Esophagus (tissue), 2 donors: ENCODE data around the gene RAD51B. TPM values are rescaled to one million over a fixed set of nuclear protein-coding genes. Genes with fewer than 3 reads are reported as not detected.

ENCODE experiments used
- H3K27ac ChIP-seq, 2 donors: one replicate each; pipeline ENCODE4 v1.5.1; 2013; ENCODE audit warnings: low read depth in 2 of 2, mild to moderate bottlenecking in 2 of 2, inconsistent platforms in 1 of 2, low read length in 1 of 2, moderate library complexity in 1 of 2
- H3K27me3 ChIP-seq, 2 donors: one replicate each; pipeline ENCODE4 v1.6.1; 2013; ENCODE audit warnings: low read length in 2 of 2, control low read depth in 1 of 2, mild to moderate bottlenecking in 1 of 2; ENCODE audit not compliant: insufficient read depth in 2 of 2, control insufficient read depth in 1 of 2
- H3K36me3 ChIP-seq, 2 donors: one replicate each; pipeline ENCODE4 v1.6.1; 2013; ENCODE audit warnings: low read length in 1 of 2; ENCODE audit not compliant: control insufficient read depth in 2 of 2, insufficient read depth in 2 of 2
- H3K4me1 ChIP-seq, 2 donors: one replicate each; pipeline ENCODE4 v1.6.1; 2013; ENCODE audit warnings: low read length in 1 of 2; ENCODE audit not compliant: control insufficient read depth in 2 of 2, insufficient read depth in 2 of 2
- H3K4me3 ChIP-seq, 2 donors: one replicate each; pipeline ENCODE4 v1.5.1; 2013; ENCODE audit warnings: low read length in 2 of 2, mild to moderate bottlenecking in 2 of 2, low read depth in 1 of 2, moderate library complexity in 1 of 2
- H3K9me3 ChIP-seq, 2 donors: one replicate each; pipeline ENCODE4 v1.6.1; 2013; ENCODE audit warnings: mild to moderate bottlenecking in 2 of 2, low read depth in 1 of 2, low read length in 1 of 2, moderate library complexity in 1 of 2; ENCODE audit not compliant: control insufficient read depth in 2 of 2, insufficient read depth in 1 of 2
- WGBS, 2 donors: extraction: QIAGEN DNeasy Blood & Tissue Kit; methylation state at CpG; one replicate each; pipeline ENCODE4 v1.1.7; 2013; 5-methylcytosine and 5-hydroxymethylcytosine counted together
- polyA plus RNA-seq, 2 donors: library from polyadenylated mRNA; stranded (reverse); fragments of 200-250 nt; gene quantifications; one replicate each; pipeline ENCODE4 v1.2.3, GENCODE V29; 2013
- donor health status: healthy with polysubstance abuse.
- donor health status: Bipolar disorder and iron deficiency.

Gene RAD51B
- polyA plus RNA-seq, 2 donors, result 3.2 to 4.0 TPM

DNA sequence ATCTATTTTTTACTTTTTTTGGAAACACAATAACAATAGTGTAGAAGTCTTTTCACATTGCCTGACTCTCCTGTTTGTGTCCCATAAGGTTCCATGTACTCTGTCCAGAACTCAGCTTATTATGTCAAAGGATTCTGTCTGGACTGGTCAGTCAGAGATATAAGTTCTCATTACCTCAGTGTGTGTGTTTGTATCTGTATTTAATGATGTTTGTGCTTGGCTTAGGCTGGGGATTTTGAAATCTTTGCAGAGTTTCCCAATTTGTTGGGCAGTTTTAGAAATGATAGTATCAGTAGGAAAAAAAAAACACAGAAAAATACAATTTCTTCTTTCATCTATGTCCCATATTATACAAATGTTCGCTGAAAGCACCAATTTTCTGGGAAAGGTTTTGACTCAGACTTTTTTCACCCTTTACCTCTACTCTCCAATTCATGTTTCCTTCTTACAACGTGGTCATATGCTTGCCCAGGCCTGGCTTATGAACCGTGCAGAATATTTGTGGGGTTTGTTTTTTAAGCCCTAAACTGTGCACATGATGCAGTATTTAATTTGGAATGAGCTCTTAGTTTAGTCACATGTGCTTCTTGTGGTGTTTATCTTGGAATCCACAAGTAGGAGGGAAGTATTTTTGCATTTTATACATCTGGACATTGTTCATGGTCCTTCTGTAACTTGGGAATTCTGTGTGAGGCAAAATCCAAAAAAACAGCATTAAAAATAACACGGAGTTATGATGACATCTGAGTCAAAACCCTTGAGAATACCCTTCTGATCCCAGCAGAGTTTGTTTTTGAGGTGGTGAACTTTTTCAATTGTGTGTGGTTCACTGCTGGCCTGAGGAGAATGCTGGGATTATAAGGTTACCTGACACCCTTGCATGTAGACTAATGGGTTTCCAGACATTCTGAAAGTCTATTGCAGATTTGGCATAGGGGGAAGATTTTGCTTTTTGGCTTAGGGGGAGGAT lies 121.2 kb downstream of the RAD51B start:
- no peaks in the 10 kb centered on the region for H3K9me3 ChIP-seq
- no peaks in the 10 kb centered on the region for H3K27me3 ChIP-seq
- no peaks in the 10 kb centered on the region for H3K4me1 ChIP-seq
- peak overlapping the region; percentile 68 to 71 for H3K27ac ChIP-seq
- no peak overlapping the region for H3K4me3 ChIP-seq
- 20 to 27% methylated on average over 4 of the region's 4 CpGs for WGBS, 2 donors
- H3K36me3 ChIP-seq, result no peaks in the 10 kb centered on the region

DNA sequence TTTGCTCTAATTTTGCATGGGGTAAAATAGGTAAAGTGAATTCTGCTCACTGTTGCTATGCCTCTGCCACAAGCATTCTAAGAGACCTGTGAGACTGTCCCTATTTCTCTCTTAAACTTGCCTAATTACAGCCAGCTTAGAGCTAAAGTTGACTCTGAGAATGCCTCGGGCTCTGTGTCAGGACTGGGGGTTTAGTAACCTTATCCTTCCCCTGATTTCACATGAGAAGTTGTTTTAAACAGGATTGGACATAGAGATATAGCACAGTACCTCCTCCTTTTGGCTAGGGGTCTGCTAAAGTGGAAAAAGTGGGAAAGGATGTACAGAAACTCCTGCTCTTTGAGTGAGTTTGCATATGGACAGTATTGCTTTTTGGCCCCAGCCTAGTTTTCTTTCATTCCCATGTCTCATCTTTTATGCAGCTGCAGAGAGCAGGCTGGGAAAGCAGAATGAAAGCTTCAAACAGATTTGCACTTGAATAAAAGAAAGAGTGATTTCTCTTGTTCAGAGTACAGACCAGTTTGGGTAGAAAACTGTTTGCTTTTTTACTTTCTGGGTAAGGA lies 122.0 kb downstream of the RAD51B start:
- Histone ChIP-seq H3K9me3 (no peaks in the 10 kb centered on the region), H3K36me3 (no peaks in the 10 kb centered on the region), H3K27ac (peak overlapping the region; percentile 68 to 71), H3K4me1 (no peaks in the 10 kb centered on the region), H3K27me3 (no peaks in the 10 kb centered on the region), H3K4me3 (no peak overlapping the region)
- 21 to 38% methylated on average over 1 of the region's 1 CpG for whole genome bisulfite sequencing, 2 donors

DNA sequence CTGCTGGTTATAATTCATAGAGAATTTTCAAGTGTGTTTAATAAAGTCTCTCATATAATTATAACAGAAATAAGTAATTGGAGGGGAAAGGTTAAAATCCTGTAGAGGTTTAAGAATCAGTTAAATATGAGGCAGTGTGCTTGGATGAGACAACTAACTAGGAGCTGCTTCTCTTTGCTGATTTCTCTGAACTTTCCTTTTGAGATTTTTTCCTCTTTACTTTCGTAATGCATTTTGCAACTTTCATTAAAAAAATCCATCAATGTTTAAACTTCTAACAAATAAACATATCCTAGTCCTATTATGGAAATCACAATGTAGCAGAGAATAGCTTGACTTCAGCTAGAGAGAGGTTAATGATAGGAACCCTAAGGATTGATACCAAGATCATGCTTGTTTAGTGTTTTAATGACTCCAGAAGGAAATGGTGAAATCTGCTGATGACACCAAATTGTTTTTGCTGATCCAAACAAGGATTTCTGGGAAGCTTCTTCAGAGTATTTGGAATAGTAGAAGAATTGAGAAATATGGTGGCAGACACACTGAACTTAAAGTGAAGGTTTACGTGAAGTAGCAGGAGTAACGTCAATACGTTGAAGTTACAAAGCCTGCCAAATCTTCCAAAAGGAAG lies 122.6 kb downstream of the RAD51B start:
- Histone ChIP-seq H3K27ac (peak overlapping the region in 1 of 2 donors; percentile 64), H3K27me3 (no peaks in the 10 kb centered on the region), H3K4me1 (no peaks in the 10 kb centered on the region), H3K36me3 (no peaks in the 10 kb centered on the region), H3K9me3 (no peaks in the 10 kb centered on the region), H3K4me3 (no peak overlapping the region)
- 47 to 50% methylated on average over 4 of the region's 4 CpGs for WGBS, 2 donors

DNA sequence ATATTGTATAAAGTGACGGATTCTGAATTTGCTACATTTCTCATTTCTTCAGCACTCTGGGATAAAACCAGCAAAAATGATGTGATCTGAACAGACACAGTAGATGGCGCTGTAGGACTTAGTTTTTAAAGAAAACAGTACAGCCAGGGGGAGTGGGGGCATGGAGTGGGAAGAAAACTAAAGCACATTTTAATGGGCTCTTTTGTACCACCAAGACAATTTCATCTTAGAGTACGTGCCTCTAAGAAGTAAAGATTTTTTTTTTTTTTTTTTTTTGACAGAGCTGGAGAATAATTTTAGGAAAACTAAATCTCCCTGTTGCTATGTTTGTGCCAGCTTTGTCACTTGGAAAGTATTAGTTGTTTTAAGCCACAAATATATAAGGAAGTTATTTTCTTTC lies 124.4 kb downstream of the RAD51B start:
- Histone ChIP-seq H3K36me3 (no peaks in the 10 kb centered on the region), H3K27me3 (no peaks in the 10 kb centered on the region), H3K27ac (no peak overlapping the region), H3K4me3 (no peak overlapping the region), H3K4me1 (no peaks in the 10 kb centered on the region), H3K9me3 (no peaks in the 10 kb centered on the region)
- WGBS, 2 donors, result 11 to 13% methylated on average over 3 of the region's 3 CpGs

DNA sequence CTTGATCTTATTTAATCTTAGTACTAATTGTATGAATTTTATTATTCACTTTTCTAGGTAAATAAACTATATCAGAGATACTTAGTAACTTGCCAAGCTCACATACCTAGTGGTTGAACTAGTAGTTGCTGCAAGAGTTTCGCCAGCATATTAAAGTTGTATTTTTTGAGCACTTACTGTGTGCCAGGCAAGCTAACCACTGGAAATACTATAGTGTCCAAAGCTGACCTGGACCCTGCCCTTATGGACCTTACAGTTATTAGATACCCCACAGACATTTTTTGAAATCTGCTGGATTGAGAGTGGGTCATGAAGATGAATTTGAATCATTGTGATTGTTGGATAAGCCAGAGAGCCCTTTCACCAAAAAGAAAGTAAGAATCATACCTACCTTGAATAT lies 125.0 kb downstream of the RAD51B start:
- H3K27ac ChIP-seq, result peak overlapping the region; percentile 49 to 83
- H3K27me3 ChIP-seq, result no peaks in the 10 kb centered on the region
- H3K4me1 ChIP-seq, result no peaks in the 10 kb centered on the region
- no peaks in the 10 kb centered on the region for H3K36me3 ChIP-seq
- H3K9me3 ChIP-seq, result no peaks in the 10 kb centered on the region
- H3K4me3 ChIP-seq, result no peak overlapping the region
- WGBS, 2 donors, result 63 to 67% methylated on average over 1 of the region's 1 CpG

DNA sequence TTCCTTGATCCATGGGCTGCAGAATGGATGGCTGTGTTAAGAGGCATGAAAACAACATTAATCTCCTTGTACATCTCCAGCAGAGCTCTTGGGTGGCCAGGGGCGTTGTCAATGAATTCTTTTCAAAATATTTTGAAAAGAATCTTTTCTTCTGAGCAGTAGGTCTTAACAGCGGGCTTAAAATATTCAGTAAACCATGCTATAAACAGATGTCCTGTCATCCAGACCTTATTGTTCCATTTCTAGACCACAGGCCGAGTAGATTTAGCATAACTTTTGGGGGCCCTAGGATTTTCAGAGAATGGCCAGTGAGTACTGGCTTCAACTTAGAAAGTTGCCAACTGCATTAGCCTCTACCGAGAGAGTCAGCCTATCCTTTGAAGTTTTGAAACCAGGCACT lies 130.2 kb downstream of the RAD51B start:
- no peaks in the 10 kb centered on the region for H3K27me3 ChIP-seq
- WGBS, 2 donors, result 88 to 90% methylated on average over 4 of the region's 4 CpGs
- H3K27ac ChIP-seq, result no peak overlapping the region
- H3K9me3 ChIP-seq, result no peaks in the 10 kb centered on the region
- no peaks in the 10 kb centered on the region for H3K4me1 ChIP-seq
- H3K36me3 ChIP-seq, result no peaks in the 10 kb centered on the region
- H3K4me3 ChIP-seq, result no peak overlapping the region

DNA sequence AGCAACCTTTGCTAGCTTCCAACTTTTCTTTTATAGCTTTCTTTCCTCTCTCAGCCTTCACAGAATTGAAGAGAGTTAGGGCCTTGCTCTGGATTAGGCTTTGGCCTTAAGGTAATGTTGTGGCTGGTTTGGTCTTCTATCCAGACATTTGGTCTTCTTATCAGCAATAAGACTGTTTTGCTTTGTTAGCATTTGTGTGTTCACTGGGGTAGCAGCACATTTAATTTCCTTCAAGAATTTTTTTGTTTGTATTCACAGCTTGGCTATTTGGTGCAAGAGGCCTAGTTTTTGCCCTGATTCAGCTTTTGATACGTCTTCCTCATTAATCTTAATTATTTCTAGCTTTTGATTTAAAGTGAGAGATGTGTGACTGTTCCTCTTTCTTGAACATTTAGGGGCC lies 130.8 kb downstream of the RAD51B start:
- WGBS, 2 donors, result 85 to 89% methylated on average over 1 of the region's 1 CpG
- no peaks in the 10 kb centered on the region for H3K9me3 ChIP-seq
- no peak overlapping the region for H3K4me3 ChIP-seq
- no peak overlapping the region for H3K27ac ChIP-seq
- no peaks in the 10 kb centered on the region for H3K4me1 ChIP-seq
- no peaks in the 10 kb centered on the region for H3K36me3 ChIP-seq
- H3K27me3 ChIP-seq, result no peaks in the 10 kb centered on the region

DNA sequence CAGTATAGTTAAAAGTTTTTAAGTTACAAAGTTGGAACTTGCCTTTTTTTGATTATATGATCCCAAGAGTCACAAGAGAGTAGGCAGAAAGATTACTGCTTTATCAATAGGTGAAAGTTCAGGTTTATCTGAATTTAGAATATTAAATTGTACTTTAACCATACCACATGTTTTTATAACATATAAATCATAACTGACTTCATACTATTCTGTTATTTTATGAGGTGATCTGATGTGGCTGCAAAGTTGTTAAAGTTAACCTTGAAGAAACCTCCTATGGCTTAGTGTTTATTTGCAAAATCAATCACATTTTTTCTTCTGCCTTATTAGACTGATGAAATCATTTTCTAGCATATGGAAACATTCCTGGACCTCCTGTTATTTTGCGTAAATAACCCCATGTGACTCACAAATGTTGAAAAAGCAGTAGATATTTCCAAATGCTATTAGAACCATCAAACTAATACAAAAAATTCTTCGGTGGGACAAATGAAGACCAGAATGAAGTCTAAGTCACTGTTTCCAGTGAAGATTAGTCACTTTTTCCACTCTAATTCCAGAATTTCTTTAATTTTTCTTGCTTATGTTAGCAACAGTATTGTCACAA lies 132.1 kb downstream of the RAD51B start:
- Histone ChIP-seq H3K9me3 (no peaks in the 10 kb centered on the region), H3K27ac (no peak overlapping the region), H3K27me3 (no peaks in the 10 kb centered on the region), H3K4me1 (no peaks in the 10 kb centered on the region), H3K36me3 (no peaks in the 10 kb centered on the region), H3K4me3 (no peak overlapping the region)
- 67 to 85% methylated on average over 2 of the region's 2 CpGs for WGBS, 2 donors

DNA sequence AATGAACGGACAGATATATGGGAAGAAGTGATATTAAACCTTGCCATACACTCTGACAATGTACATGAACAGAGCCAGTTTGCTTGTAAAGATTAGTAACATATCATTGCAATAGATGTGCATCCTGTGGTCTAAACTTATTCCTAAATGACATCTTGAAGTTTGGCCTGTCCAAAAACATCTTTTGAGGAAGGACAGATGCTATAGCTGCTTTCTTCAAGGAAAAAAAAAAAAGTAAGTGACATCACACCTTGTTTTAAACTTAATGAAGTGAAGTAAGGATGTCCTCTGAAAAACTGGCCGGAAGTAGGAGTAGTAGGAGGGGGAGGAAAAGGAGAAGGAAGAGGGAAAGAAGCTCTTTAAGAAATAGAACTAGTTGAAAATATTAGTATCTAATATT lies 132.8 kb downstream of the RAD51B start:
- H3K4me1 ChIP-seq, result no peaks in the 10 kb centered on the region
- no peak overlapping the region for H3K4me3 ChIP-seq
- no peaks in the 10 kb centered on the region for H3K27me3 ChIP-seq
- no peaks in the 10 kb centered on the region for H3K9me3 ChIP-seq
- WGBS, 2 donors, result 89 to 95% methylated on average over 2 of the region's 2 CpGs
- no peaks in the 10 kb centered on the region for H3K36me3 ChIP-seq
- H3K27ac ChIP-seq, result no peak overlapping the region
